GM18520 (cell line): ENCODE measurements around the gene ADGRF4.
"Not testable (repeated sequence)": the region's sequence is repeated elsewhere in the genome, so short reads cannot be mapped to it uniquely, and the experiment has no call there.

ENCODE experiments used
- ATAC-seq: cut with Tn5 transposase; IDR thresholded peaks from one replicate; pipeline ENCODE4 v1.9.1; 2021; ENCODE audit not compliant: unreplicated experiment

Gene ADGRF4

DNA sequence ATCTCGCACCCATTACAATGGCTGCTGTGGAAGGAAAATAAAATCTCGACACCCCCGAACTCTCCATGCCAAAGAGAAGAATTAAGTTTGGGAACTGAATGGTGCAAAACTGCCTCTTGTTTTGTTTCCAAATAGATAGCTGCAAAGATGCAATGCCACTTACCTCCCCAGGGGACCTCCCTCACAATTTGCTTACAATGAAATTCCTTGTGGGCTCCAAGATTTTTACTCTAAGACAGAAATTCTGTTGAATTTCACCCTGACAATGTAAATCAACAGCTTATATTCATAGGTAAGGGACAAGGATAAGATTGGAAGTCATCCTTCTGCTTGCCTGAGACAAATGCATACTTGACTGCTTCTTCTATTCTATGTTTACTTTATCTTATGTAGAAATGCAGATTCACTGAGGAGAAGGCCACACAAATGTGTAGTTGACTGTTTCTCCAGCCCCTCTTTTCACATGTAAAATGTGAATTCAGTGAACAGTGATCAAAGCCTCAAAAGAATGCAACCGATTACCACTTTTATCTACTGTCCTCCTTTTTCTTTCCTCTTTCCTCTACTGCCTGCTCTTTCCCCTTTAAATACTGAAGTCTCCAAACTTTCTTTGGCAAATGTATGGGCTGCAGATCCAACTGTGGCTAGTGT, 36.6 kb downstream of the ADGRF4 start:
- ATAC-seq = no peak

DNA sequence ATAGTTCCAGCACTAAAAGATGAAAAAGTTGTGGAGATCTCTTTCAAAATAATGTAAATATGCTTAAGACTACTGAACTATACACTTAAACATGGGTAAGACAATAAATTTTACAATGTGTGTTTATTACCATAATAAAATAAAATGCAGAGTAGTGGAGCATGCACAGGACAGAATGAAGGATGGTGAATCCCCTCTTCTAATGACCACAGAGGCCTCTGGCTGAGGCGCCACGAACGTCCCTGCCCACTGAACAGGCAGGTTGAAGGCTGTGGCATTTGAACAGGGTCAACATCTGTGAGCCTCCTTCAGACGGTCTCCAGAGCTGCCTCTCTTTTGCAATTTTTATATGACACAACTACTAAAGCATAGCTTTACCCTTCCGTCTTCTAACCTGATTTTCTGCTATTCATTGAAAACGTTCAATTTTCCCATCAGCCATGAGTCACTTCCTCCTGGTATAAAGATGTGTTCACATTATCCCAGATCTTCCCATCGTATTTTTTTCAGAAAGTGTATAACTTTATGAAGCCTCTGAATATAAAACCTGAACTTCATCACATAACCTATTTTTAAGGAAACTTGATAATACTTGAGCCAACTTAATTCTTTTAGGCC, 37.8 kb downstream of the ADGRF4 start:
- no peak for ATAC-seq

DNA sequence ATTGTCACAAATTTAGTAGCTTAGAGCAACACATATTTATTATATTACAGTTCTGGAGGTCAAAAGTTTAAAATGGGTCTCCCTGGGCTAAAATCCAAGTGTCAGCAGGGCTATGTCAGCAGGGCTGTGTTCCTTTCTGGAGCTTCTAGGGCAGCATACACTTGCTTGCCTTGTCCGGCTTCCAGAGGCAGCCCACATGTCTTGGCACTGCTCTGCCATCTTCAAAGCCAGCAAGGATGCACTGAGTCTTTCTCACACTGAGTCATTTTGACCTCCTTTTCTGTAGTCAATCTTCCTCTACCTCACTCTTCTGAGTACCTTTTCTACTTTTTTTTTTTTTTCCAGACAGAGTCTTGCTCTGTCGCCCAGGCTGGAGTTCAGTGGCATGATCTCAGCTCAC, 39.0 kb downstream of the ADGRF4 start:
- no peak for ATAC-seq

DNA sequence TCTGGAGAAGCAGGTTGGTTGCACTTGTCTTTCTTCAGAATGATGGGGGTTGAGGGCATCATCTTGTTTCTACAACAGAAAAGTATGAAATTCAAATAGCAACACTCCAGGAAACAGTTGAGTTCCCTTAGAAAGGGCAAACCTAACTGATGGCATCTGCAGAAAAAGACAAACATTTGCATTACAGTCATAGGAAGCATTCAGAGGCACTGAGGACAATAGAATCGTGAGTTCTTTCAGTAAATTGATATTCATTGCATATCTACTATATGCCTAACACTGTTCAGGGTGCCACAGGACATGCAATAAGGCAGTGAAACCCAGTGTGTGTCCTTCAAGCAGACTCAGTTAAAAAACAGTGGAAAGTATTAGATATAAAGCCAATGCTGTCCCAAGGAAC, 42.3 kb downstream of the ADGRF4 start:
- no peak for ATAC-seq

DNA sequence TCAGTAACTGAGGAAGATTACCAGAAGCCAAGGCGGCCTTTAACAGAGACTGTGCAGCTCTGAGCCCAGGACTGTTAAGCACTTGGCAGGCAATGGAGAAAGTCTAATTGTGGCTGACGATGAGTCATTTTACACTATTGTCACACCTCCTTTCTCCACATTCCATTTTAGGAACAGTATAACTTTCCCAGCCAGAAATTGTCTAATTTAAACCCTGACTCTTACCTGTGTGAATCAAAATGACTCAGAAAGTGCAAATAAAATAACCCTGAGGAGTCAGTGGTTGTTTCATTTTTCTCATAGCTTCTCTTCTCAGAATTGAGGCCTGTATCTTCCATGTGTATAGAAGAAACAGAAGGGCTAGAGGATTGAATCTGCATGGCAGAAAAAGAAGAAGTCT, 43.4 kb downstream of the ADGRF4 start:
- no peak for ATAC-seq

DNA sequence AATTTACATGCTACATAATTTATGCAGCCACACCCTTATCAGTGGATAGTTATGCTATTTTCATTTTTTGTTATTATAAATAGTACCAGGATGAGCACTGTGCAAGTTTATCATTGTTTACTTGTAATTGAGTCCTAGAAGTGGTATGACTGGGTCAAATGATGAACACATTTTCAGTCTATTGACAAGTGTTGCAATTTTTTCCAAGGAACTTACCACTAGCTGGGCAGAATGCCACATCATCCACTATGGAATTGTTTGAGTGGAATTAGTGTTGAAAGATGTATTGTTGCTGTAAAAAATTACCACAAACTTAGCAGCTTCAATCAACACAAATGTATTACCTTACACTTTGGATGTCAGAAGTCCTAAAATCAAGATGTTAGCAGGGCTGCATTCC, 45.4 kb downstream of the ADGRF4 start:
- no peak for ATAC-seq

DNA sequence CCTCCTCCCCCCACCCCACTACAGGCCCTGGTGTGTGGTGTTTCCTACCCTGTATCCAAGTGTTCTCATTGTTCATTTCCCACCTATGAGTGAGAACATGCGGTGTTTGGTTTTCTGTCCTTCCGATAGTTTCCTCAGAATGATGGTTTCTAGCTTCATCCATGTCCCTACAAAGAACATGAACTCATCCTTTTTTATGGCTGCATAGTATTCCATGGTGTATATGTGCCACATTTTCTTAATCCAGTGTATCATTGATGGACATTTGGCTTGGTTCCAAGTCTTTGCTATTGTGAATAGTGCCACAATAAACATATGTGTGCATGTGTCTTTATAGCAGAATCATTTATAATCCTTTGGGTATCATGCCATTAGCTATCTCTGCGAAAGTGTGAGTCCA, 46.9 kb downstream of the ADGRF4 start:
- ATAC-seq = not testable (repeated sequence)

DNA sequence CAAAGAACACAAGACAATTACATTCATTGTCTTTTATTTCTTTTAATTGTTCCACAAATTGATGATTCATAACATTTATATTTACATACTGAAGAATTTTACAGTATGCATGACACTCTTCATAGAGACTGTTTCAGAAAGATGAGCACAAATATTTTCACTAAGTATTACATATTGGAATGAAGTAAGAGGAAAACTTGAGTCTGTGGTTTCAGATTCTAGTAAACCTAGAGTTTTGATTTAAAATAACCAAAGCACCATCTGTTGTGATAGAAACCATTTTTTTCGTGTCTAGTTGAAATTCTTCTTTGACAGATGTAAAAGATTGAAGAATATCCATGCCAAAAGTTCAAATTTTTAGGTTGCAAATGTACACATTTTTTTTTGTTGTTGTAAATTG, 51.4 kb downstream of the ADGRF4 start:
- no peak for ATAC-seq

DNA sequence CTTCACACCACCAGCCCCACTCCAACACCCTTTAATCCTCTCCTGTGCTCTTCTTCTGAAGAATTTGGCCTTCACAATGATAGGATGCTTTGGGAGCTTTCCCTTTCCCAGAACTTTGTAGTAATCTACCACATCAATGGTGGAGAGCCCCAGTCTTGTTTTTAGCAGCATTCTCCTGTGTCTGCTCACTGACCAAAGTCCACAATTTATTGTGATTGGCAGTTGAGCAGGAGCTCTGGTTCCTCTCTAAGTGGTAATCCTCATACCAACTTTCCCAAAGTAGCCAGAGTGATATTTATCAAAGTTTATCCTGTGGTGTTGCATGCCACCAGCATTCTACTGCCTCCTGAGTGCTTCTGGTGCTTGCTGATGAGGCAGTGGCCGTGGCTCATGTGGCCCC, 54.4 kb downstream of the ADGRF4 start:
- no peak for ATAC-seq

DNA sequence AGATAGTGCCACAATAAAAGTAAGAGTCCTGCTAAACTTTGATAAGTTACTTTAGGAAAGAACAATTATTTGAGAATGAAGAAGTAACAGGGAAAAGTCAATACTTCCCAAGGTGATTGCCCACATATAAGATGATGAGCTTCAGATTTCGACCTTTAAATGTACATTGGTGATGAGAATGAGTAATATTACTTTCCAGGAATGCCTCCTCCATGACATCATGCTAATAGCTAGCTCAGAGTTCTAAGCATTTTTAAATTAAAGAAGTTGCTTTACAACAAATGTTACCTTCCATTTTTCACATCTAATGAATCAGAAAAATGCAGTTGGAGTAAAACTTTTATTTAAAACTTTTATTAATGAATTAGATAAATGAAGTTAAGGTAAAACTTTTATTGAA, 61.0 kb downstream of the ADGRF4 start:
- no peak for ATAC-seq

DNA sequence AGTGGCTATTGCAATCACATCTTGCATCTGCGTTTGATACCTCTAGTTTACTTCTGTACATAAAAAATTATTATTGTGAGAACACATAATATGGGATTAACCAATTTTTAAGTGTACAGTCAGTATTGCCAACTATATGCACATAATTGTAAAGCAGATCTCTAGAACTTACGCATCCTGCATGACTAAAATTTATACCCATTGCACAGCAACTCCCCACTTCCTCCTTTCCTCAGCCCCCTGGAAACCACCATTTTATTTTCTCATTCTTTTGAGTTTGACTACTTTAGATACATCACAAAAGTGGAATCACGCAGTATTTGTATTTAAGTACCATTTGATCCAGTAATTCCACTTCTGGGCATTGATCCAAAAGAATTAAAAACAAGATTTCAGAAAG, 64.1 kb downstream of the ADGRF4 start:
- no peak for ATAC-seq

DNA sequence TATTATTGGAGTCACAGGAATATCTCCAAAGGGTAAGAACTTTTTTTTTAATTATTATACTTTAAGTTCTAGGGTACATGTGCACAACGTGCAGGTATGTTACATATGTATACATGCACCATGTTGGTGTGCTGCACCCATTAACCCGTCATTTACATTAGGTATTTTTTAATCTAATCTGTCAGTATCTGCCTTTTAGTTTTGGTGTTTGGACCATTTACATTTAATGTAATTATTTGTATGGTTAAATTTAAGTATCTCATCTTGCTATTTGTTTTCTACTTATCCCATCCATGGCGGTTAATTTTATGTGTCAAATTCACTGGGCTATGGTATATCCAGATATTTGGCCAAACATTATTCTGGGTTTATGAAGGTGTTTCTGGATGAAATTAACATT, 68.1 kb downstream of the ADGRF4 start:
- ATAC-seq = no peak

DNA sequence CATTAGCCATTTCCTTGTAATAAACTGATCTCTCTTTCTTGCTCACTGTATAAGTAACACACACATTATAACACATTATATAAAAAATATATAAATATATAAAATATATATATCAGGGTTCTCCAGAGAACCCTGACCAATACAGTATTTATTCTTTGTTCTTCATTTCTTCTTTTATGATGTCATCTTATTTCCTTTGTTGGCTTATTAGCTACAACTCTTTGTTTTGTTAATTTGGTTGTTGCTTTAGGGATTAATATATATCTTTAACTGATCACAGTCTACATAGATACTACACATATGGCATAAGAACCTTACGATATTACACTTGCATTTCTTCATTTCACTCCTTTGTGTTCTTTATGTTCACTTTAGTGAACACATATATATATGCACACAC, 68.7 kb downstream of the ADGRF4 start:
- ATAC-seq = no peak

DNA sequence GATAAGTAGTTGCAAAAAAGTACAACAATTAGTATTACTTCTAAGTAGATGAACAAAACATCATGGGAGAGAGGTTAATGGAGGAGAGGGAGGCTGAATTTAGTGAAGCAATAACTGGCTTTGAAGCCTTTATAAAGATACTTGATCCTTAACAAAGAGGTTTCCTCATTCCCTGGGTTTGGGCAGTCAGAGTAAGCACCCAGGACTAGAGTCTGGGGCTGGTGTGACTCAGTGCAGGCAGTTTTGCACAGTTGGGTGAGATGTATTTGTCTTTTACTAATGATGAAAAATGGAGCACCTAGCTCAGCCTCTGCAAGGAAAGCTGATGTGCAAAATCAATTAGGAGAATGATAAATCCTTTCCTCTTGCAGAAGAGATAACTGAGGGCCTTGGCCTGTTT, 71.6 kb downstream of the ADGRF4 start:
- no peak for ATAC-seq
